ENCODE results near the gene KSR2. TPM values are rescaled to one million over a fixed set of nuclear protein-coding genes. Genes with fewer than 3 reads are reported as not detected.

The KSR2 gene
- total RNA-seq, 1 donor from 2014 or later, result 0.30 TPM

DNA sequence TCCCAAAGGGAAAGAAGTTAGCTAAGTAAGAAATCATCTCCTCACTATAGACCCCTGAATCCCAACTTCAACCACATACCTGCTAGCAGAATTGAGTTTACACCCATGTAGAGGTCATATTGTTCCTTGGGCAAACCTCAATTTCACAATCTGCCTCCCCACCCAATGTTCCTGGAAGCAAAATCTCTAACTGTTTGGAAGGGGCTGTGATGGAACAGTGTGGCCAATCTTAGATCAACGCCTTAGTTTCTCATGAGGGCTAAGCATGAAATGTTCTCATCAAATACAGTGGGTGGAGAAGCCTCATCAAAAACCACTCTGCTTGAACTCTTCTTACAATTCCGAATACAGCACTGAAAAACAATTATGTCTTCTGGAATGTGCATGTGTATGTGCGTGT lies 323.3 kb downstream of the KSR2 start:
- peaks cover 6% of the 10 kb centered on the region for H3K4me1 ChIP-seq
- no peak overlapping the region for H2AFZ ChIP-seq (replicated peaks)
- Mint-ChIP-seq H3K4me3 (no peak overlapping the region), H3K27ac (no peak overlapping the region), H3K27me3 (ENCODE audit: insufficient read depth, low read depth) (peaks cover 12% of the 10 kb centered on the region), H3K36me3 (no peaks in the 10 kb centered on the region), H3K9me3 (no peaks in the 10 kb centered on the region), H3K4me1 (no peaks in the 10 kb centered on the region)
- no peaks in the 10 kb centered on the region for H4K20me1 ChIP-seq (ENCODE audit: low read depth)
- DNase-seq (ENCODE audit: low spot score), result no peak
- TF ChIP-seq, protein P1, sequence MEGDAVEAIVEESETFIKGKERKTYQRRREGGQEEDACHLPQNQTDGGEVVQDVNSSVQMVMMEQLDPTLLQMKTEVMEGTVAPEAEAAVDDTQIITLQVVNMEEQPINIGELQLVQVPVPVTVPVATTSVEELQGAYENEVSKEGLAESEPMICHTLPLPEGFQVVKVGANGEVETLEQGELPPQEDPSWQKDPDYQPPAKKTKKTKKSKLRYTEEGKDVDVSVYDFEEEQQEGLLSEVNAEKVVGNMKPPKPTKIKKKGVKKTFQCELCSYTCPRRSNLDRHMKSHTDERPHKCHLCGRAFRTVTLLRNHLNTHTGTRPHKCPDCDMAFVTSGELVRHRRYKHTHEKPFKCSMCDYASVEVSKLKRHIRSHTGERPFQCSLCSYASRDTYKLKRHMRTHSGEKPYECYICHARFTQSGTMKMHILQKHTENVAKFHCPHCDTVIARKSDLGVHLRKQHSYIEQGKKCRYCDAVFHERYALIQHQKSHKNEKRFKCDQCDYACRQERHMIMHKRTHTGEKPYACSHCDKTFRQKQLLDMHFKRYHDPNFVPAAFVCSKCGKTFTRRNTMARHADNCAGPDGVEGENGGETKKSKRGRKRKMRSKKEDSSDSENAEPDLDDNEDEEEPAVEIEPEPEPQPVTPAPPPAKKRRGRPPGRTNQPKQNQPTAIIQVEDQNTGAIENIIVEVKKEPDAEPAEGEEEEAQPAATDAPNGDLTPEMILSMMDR (IDR thresholded peaks at IDR 0.05), result no peak
- no peak for TF ChIP-seq EZH2phosphoT487 (IDR thresholded peaks at IDR 0.05)
- TF ChIP-seq EZH2 (IDR thresholded peaks at IDR 0.05), result no peak
- no peak overlapping the region for H3K27ac ChIP-seq
- no peak overlapping the region for H3K9ac ChIP-seq
- H3F3A ChIP-seq (ENCODE audit: low read depth), result no peaks in the 10 kb centered on the region
- no peaks in the 10 kb centered on the region for H3K27me3 ChIP-seq
- no peaks in the 10 kb centered on the region for H3K79me2 ChIP-seq (ENCODE audit: low read depth)
- no peaks in the 10 kb centered on the region for H3K36me3 ChIP-seq
- H3K9me3 ChIP-seq (ENCODE audit: low read depth), result no peaks in the 10 kb centered on the region
- H3K4me2 ChIP-seq, result no peak overlapping the region
- no peak overlapping the region for H3K4me3 ChIP-seq

DNA sequence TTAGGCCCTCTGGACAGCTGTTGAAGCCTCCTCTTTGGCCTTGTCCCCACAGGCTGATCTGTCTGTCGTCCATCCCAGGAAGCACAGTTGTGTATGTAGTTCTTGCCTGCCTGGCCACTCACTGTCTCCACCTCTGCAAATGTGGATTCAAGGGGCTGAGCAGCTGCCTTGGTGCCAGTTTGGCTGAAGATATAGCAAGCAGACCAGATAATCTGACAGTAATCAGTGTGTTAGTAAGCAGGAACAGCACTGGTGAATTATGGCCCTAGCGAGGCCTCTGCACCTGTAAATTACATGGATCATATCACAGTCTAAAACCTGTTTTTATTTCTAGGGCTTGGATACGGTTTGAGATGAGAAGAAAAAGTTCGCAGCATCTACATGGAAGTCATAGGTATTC lies 324.8 kb downstream of the KSR2 start:
- Histone ChIP-seq H3K36me3 (no peaks in the 10 kb centered on the region), H3K27me3 (no peaks in the 10 kb centered on the region), H3K4me1 (peaks cover 6% of the 10 kb centered on the region), H3K9me3 (ENCODE audit: low read depth) (no peaks in the 10 kb centered on the region), H3K27ac (no peak overlapping the region), H3K4me2 (no peak overlapping the region), H4K20me1 (ENCODE audit: low read depth) (no peaks in the 10 kb centered on the region), H2AFZ (replicated peaks) (no peak overlapping the region), H3K4me3 (no peak overlapping the region), H3K9ac (no peak overlapping the region), H3F3A (ENCODE audit: low read depth) (no peaks in the 10 kb centered on the region), H3K79me2 (ENCODE audit: low read depth) (no peaks in the 10 kb centered on the region)
- no peaks in the 10 kb centered on the region for H3K36me3 Mint-ChIP-seq
- TF ChIP-seq EZH2phosphoT487 (IDR thresholded peaks at IDR 0.05) (no peak), EZH2 (IDR thresholded peaks at IDR 0.05) (no peak)
- TF ChIP-seq, protein P1 (IDR thresholded peaks at IDR 0.05), result no peak
- H3K9me3 Mint-ChIP-seq, result no peaks in the 10 kb centered on the region
- H3K27me3 Mint-ChIP-seq (ENCODE audit: insufficient read depth, low read depth), result peaks cover 15% of the 10 kb centered on the region
- no peak overlapping the region for H3K27ac Mint-ChIP-seq
- H3K4me3 Mint-ChIP-seq, result no peak overlapping the region
- no peak for DNase-seq (ENCODE audit: low spot score)
- H3K4me1 Mint-ChIP-seq, result no peaks in the 10 kb centered on the region

DNA sequence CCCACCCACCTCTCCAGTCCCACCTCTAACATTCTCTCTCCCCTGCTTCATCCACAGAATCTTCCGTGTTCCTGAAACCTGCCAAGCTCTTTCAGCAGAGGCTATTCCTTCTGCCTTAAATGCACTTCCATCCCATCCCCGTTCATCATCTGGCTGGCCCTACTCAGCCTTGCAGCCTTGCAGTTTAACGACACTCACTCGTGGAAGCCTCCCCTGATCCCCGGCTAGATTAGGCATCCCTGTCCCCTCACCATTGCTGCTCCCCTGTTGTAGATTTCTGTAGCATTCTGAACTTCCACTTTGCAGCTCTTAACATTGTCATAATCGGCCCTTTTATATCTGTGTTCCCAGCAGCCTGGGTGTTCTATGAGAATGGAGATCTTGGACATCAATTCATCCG lies 326.9 kb downstream of the KSR2 start:
- H3K9me3 Mint-ChIP-seq, result no peaks in the 10 kb centered on the region
- TF ChIP-seq, protein P1 (IDR thresholded peaks at IDR 0.05), result no peak
- TF ChIP-seq EZH2phosphoT487 (IDR thresholded peaks at IDR 0.05) (no peak), EZH2 (IDR thresholded peaks at IDR 0.05) (no peak)
- H3K4me3 Mint-ChIP-seq, result no peak overlapping the region
- DNase-seq (ENCODE audit: low spot score), result no peak
- H4K20me1 ChIP-seq (ENCODE audit: low read depth), result no peaks in the 10 kb centered on the region
- no peaks in the 10 kb centered on the region for H3K9me3 ChIP-seq (ENCODE audit: low read depth)
- H3K4me3 ChIP-seq, result no peak overlapping the region
- no peaks in the 10 kb centered on the region for H3K36me3 Mint-ChIP-seq
- H3K27ac ChIP-seq, result no peak overlapping the region
- no peaks in the 10 kb centered on the region for H3K36me3 ChIP-seq
- H3K27ac Mint-ChIP-seq, result no peak overlapping the region
- peaks cover 6% of the 10 kb centered on the region for H3K4me1 ChIP-seq
- peaks cover 8% of the 10 kb centered on the region for H3K27me3 Mint-ChIP-seq (ENCODE audit: insufficient read depth, low read depth)
- H3K4me1 Mint-ChIP-seq, result no peaks in the 10 kb centered on the region
- H3K27me3 ChIP-seq, result no peaks in the 10 kb centered on the region
- no peaks in the 10 kb centered on the region for H3K79me2 ChIP-seq (ENCODE audit: low read depth)
- no peak overlapping the region for H3K4me2 ChIP-seq
- no peak overlapping the region for H3K9ac ChIP-seq
- no peaks in the 10 kb centered on the region for H3F3A ChIP-seq (ENCODE audit: low read depth)
- H2AFZ ChIP-seq (replicated peaks), result no peak overlapping the region
